ENCODE data around the gene IQCM.

DNA sequence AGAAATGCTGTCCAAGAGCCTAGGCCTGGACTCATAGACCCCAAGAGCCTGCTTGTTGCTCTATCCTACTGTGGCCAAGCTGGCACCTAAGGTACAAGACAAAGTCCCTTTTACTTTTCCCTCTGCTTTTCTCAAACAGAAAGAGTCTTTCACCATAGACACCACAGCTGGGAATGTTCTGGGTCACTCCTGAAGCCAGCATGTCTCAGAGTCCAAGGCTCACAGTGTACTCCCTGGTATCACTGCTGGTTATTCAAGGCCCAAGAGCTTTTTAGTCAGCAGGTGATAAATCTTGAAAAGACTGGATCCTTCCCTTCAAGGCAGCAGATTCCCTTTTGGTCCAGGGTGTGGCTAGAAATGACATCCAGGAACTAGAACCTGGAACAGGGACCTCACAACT is 328.8 kb downstream of the IQCM start:
- no peak for TF ChIP-seq POLR2A (IDR thresholded peaks at IDR 0.05; ENCODE audit: low read depth, low read length)
- no peak for TF ChIP-seq TAF1 (IDR thresholded peaks at IDR 0.05; ENCODE audit: low read depth, low read length)
- TF ChIP-seq POLR2AphosphoS5 (IDR thresholded peaks at IDR 0.05; ENCODE audit: low read depth, low read length) = no peak
- TF ChIP-seq PAX5 (IDR thresholded peaks at IDR 0.05; ENCODE audit: insufficient read depth, low read length, severe bottlenecking) = no peak
- no peak for TF ChIP-seq POU2F2 (IDR thresholded peaks at IDR 0.05; ENCODE audit: low read depth, low read length)
- no peak for TF ChIP-seq SPI1 (IDR thresholded peaks at IDR 0.05; ENCODE audit: low read depth, low read length)
